Prostate gland (tissue), 2 donors: ENCODE measurements around the gene CR1.
"Not testable (repeated sequence)": the region's sequence is repeated elsewhere in the genome, so short reads cannot be mapped to it uniquely, and the experiment has no call there.

ENCODE experiments used
- CTCF ChIP-seq, 4 experiments: fragments of 200-600 bp in 2 of 4; fragments of 450-650 bp in 2 of 4; sonication (generic) in 2 of 4; IDR thresholded peaks; 1 replicate in 3 of 4; 2 replicates in 1 of 4; pipeline ENCODE4 v1.5.1; 2016 to 2019; ENCODE audit warnings: antibody characterized with exemption in 4 of 4, mild to moderate bottlenecking in 2 of 4, moderate library complexity in 2 of 4
- POLR2AphosphoS5 ChIP-seq: sonication (generic); formaldehyde crosslinking; IDR thresholded peaks from one replicate; pipeline ENCODE4 v1.6.1; 2017; ENCODE audit warnings: antibody characterized with exemption

- TF ChIP-seq CTCF (IDR thresholded peaks at IDR 0.05); POLR2AphosphoS5: not testable (repeated sequence)
Observed at GRCh38 chr1:207682872-207683434, 187.0 kb downstream of the CR1 start.
